ENCODE results near the gene STPG2. TPM values are rescaled to one million over a fixed set of nuclear protein-coding genes. Genes with fewer than 3 reads are reported as not detected.

Gene STPG2
- total RNA-seq, 2 experiments from 2014 or later, result not detected

DNA sequence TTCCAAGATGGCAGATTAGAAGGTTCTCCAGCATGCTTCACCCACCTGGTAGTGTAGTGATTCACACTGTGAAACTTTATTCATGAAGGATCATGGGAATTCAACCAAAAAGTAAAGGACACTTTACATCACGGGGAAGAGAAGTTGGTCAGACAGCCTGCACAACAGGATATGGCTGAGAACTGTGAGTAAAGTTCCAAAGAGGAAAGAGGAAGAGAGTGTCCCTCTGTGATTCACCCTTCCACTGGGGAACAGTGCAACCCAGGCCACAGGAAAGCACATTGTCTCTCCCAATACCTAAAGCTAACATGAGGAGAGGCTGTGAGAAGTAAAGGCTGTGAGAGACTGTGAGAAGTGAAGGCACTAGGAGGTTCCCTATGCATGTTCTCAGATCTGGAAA lies 137.2 kb downstream of the STPG2 start:
- intact Hi-C loops (cut with micrococcal nuclease; ENCODE audit: unreplicated experiment), result no loop called here
- CTCF ChIA-PET (ENCODE audit: unreplicated experiment), result no interaction called here
- POLR2A ChIA-PET, result no interaction called here

DNA sequence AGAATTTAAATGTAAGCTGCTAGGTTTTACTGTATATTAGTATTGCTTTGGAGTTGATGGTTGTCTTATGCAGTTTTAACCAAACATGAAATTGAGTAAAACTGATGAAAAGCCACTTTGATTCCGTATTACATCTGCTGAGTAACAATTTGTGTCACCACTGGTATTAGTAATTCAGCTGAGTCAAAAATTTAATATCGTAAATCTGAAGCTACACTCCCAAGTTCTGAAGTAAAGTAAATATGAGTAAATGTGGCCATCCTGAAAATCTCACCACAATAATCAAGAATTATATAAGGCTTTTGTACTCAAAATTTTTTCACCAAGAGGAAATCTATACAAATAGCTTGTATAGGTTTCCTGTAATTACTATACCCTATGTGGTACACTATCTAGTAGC lies 142.3 kb downstream of the STPG2 start:
- CTCF ChIA-PET (ENCODE audit: unreplicated experiment), result no interaction called here
- POLR2A ChIA-PET, result no interaction called here
- Histone ChIP-seq H3K9me3 (ENCODE audit: low read length) (no peaks in the 10 kb centered on the region), H3K4me3 (ENCODE audit: low read depth, low read length, poor library complexity, severe bottlenecking) (no peak overlapping the region), H3K79me2 (ENCODE audit: insufficient read depth, low read depth, low read length) (no peaks in the 10 kb centered on the region), H4K20me1 (ENCODE audit: insufficient read depth, low read length) (no peaks in the 10 kb centered on the region), H3K4me2 (ENCODE audit: low read length) (no peak overlapping the region), H3K27ac (ENCODE audit: low read depth, low read length, poor library complexity, severe bottlenecking) (no peak overlapping the region), H2AFZ (ENCODE audit: low read length) (no peak overlapping the region), H3K4me1 (ENCODE audit: insufficient read depth, low read length, poor library complexity, severe bottlenecking) (no peaks in the 10 kb centered on the region), H3K9me2 (ENCODE audit: insufficient read depth, low read length) (no peaks in the 10 kb centered on the region), H3K36me3 (ENCODE audit: insufficient read depth, low read length) (no peaks in the 10 kb centered on the region)
- BruUV-seq (replicated peaks), result no TSS peak
- no peak for DNase-seq (ENCODE audit: low spot score)
- no peak for TF ChIP-seq EZH2phosphoT487 (IDR thresholded peaks at IDR 0.05; ENCODE audit: borderline replicate concordance, low read depth, low read length)
- TF ChIP-seq CTCF (conservative IDR thresholded peaks at IDR 0.05; ENCODE audit: low read length), result no peak
- intact Hi-C loops (cut with micrococcal nuclease; ENCODE audit: unreplicated experiment), result no loop called here

More for the DNA sequence above, 137.2 kb downstream of the STPG2 start:
- no TSS peak for BruUV-seq (replicated peaks)
- H3K27ac ChIP-seq (ENCODE audit: low read depth, low read length, poor library complexity, severe bottlenecking), result no peak overlapping the region
- TF ChIP-seq CTCF (conservative IDR thresholded peaks at IDR 0.05; ENCODE audit: low read length) (no peak), EZH2phosphoT487 (IDR thresholded peaks at IDR 0.05; ENCODE audit: borderline replicate concordance, low read depth, low read length) (no peak)
- no peaks in the 10 kb centered on the region for H4K20me1 ChIP-seq (ENCODE audit: insufficient read depth, low read length)
- no peak overlapping the region for H3K4me2 ChIP-seq (ENCODE audit: low read length)
- no peaks in the 10 kb centered on the region for H3K9me3 ChIP-seq (ENCODE audit: low read length)
- H3K9me2 ChIP-seq (ENCODE audit: insufficient read depth, low read length), result no peaks in the 10 kb centered on the region
- no peak overlapping the region for H2AFZ ChIP-seq (ENCODE audit: low read length)
- H3K4me3 ChIP-seq (ENCODE audit: low read depth, low read length, poor library complexity, severe bottlenecking), result no peak overlapping the region
- no peaks in the 10 kb centered on the region for H3K4me1 ChIP-seq (ENCODE audit: insufficient read depth, low read length, poor library complexity, severe bottlenecking)
- DNase-seq (ENCODE audit: low spot score), result no peak
- no peaks in the 10 kb centered on the region for H3K79me2 ChIP-seq (ENCODE audit: insufficient read depth, low read depth, low read length)
- no peaks in the 10 kb centered on the region for H3K36me3 ChIP-seq (ENCODE audit: insufficient read depth, low read length)

GRCh38 chr4:97998203-97998602 lies 145.1 kb downstream of the STPG2 start:
- H3K4me2 ChIP-seq (ENCODE audit: low read length), result no peak overlapping the region
- ChIA-PET CTCF (ENCODE audit: unreplicated experiment) (no interaction called here), POLR2A (interaction anchor here (1.2 kb wide), 1 partner anchor 15 kb away, joined by 3 read pairs; no protein-coding TSS in a partner anchor)
- no peaks in the 10 kb centered on the region for H3K9me2 ChIP-seq (ENCODE audit: insufficient read depth, low read length)
- no peaks in the 10 kb centered on the region for H3K36me3 ChIP-seq (ENCODE audit: insufficient read depth, low read length)
- H3K4me3 ChIP-seq (ENCODE audit: low read depth, low read length, poor library complexity, severe bottlenecking), result no peak overlapping the region
- no peaks in the 10 kb centered on the region for H4K20me1 ChIP-seq (ENCODE audit: insufficient read depth, low read length)
- no peaks in the 10 kb centered on the region for H3K79me2 ChIP-seq (ENCODE audit: insufficient read depth, low read depth, low read length)
- H2AFZ ChIP-seq (ENCODE audit: low read length), result no peak overlapping the region
- H3K4me1 ChIP-seq (ENCODE audit: insufficient read depth, low read length, poor library complexity, severe bottlenecking), result no peaks in the 10 kb centered on the region
- H3K9me3 ChIP-seq (ENCODE audit: low read length), result no peaks in the 10 kb centered on the region
- no peak for TF ChIP-seq EZH2phosphoT487 (IDR thresholded peaks at IDR 0.05; ENCODE audit: borderline replicate concordance, low read depth, low read length)
- TF ChIP-seq CTCF (conservative IDR thresholded peaks at IDR 0.05; ENCODE audit: low read length), result no peak
- no peak for DNase-seq (ENCODE audit: low spot score)
- intact Hi-C loops (cut with micrococcal nuclease; ENCODE audit: unreplicated experiment), result no loop called here
- no TSS peak for BruUV-seq (replicated peaks)
- H3K27ac ChIP-seq (ENCODE audit: low read depth, low read length, poor library complexity, severe bottlenecking), result no peak overlapping the region
